K562 (cell line): ENCODE data around the gene SLC30A1. TPM values are rescaled to one million over a fixed set of nuclear protein-coding genes. Genes with fewer than 3 reads are reported as not detected.

Experiments used
- CTCF ChIP-seq, 3 experiments: IDR thresholded peaks in 2 of 3; conservative IDR thresholded peaks in 1 of 3; 2 replicates each; pipeline ENCODE4 v1.5.1; 2011 to 2012; ENCODE audit warnings: low read length in 3 of 3, mild to moderate bottlenecking in 3 of 3, control low read depth in 2 of 3, improper control_type of control experiment in 1 of 3, inconsistent platforms in 1 of 3, low read depth in 1 of 3, mixed read lengths in 1 of 3, moderate library complexity in 1 of 3; ENCODE audit not compliant: insufficient read depth in 2 of 3
- LARP7 ChIP-seq: fragments of 450-650 bp; IDR thresholded peaks from 2 replicates; pipeline ENCODE4 v1.6.1; 2016
- NRF1 ChIP-seq, 2 experiments: fragments of 450-650 bp; IDR thresholded peaks in 1 of 2; conservative IDR thresholded peaks in 1 of 2; 2 replicates each; pipeline ENCODE4 v1.6.1; 2014; ENCODE audit warnings: mild to moderate bottlenecking in 2 of 2
- STAT5B ChIP-seq: fragments of 250-450 bp; sonication (Bioruptor Pico); IDR thresholded peaks from 2 replicates; pipeline ENCODE4 v1.8.0; 2021; ENCODE audit warnings: mild to moderate bottlenecking, inconsistent platforms
- ZBTB40 ChIP-seq, 2 experiments: fragments of 450-650 bp in 1 of 2; sonication (generic) in 1 of 2; formaldehyde crosslinking in 1 of 2; IDR thresholded peaks; 2 replicates each; pipeline versions ENCODE4 v1.7.1 to v1.9.0; 2016 to 2022; ENCODE audit warnings: inconsistent platforms in 1 of 2, mild to moderate bottlenecking in 1 of 2, missing genetic modification reagents in 1 of 2
- ZNF384 ChIP-seq: IDR thresholded peaks from 2 replicates; pipeline ENCODE4 v1.6.1; 2012; ENCODE audit warnings: low read depth, low read length, improper control_type of control experiment
- ZNF561 ChIP-seq: fragments of 450-650 bp; formaldehyde crosslinking; conservative IDR thresholded peaks from 2 replicates; pipeline ENCODE4 v1.4.0; 2020; ENCODE audit warnings: mild to moderate bottlenecking, moderate library complexity
- polyA plus RNA-seq, 8 experiments: library from polyadenylated mRNA; depleted of rRNA in 4 of 8; stranded (reverse) in 5 of 8; unstranded in 3 of 8; fragments of >200 nt; fragmentation: Nextera tagmentation in 2 of 8; fragmentation: Illumina TruSeq in 1 of 8; extraction: Ambion mirVana in 2 of 8; extraction: Trizol in 1 of 8; gene quantifications; 2 replicates each; pipeline versions ENCODE4 v1.2.1 to v1.2.3, GENCODE V29; 2011 to 2014; ENCODE audit warnings: inconsistent platforms in 1 of 8, missing spikeins in 1 of 8
- total RNA-seq, 7 experiments: library from RNA; depleted of rRNA in 6 of 7; stranded (reverse); fragments of >200 nt in 6 of 7; fragmentation: Illumina TruSeq in 2 of 7; extraction: Trizol in 2 of 7; gene quantifications; 2 replicates each; pipeline versions ENCODE4 v1.2.1 to v1.2.3, GENCODE V29; 2011 to 2021; ENCODE audit warnings: low replicate concordance in 1 of 7
- TF ChIP-seq, protein P1 (sequence below): IDR thresholded peaks from 3 replicates; pipeline ENCODE4 v1.6.1; 2011; ENCODE audit warnings: borderline replicate concordance, mild to moderate bottlenecking; ENCODE audit not compliant: insufficient read length, insufficient read depth
- TF ChIP-seq, protein P2 (sequence below), 3 experiments: fragments of 200-800 bp in 1 of 3; fragments of 250-450 bp in 1 of 3; fragments of 450-650 bp in 1 of 3; sonication (Bioruptor Pico) in 1 of 3; sonication (Bioruptor generic) in 1 of 3; formaldehyde crosslinking in 1 of 3; IDR thresholded peaks; 2 replicates each; pipeline versions ENCODE4 v1.6.1 to v1.8.0; 2016 to 2022; ENCODE audit warnings: mild to moderate bottlenecking in 2 of 3, missing genetic modification characterization in 2 of 3, missing compliant biosample characterization in 1 of 3, moderate library complexity in 1 of 3

Gene SLC30A1
- total and polyA plus RNA-seq, 9 of the 15 experiments (the other 6 are each of a cell fraction or from before 2014, with no cell fraction given), result 4.1 to 14.4 (median 6.6) TPM

GRCh38 chr1:211541720-211542477 is 37.1 kb downstream of the SLC30A1 start (continued):
- TF ChIP-seq ZBTB40 (IDR thresholded peaks at IDR 0.05) (no peak), ZBTB40 (CRISPR knock-in tag; IDR thresholded peaks at IDR 0.05) (no peak), LARP7 (no peak), CTCF (IDR thresholded peaks at IDR 0.05 in 2 of 3, conservative IDR thresholded peaks at IDR 0.05 in 1 of 3; ENCODE audit: insufficient read depth in 2 of 3, low read depth in 1 of 3, low read length in 3 of 3) (no peak), ZNF384 (no peak), ZNF561 (no peak), STAT5B (CRISPR knock-in tag) (no peak), NRF1 (conservative IDR thresholded peaks at IDR 0.05 in 1 of 2, IDR thresholded peaks at IDR 0.05 in 1 of 2) (no peak)
- TF ChIP-seq, protein P1, sequence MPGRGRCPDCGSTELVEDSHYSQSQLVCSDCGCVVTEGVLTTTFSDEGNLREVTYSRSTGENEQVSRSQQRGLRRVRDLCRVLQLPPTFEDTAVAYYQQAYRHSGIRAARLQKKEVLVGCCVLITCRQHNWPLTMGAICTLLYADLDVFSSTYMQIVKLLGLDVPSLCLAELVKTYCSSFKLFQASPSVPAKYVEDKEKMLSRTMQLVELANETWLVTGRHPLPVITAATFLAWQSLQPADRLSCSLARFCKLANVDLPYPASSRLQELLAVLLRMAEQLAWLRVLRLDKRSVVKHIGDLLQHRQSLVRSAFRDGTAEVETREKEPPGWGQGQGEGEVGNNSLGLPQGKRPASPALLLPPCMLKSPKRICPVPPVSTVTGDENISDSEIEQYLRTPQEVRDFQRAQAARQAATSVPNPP, result no peak
- TF ChIP-seq, protein P2, sequence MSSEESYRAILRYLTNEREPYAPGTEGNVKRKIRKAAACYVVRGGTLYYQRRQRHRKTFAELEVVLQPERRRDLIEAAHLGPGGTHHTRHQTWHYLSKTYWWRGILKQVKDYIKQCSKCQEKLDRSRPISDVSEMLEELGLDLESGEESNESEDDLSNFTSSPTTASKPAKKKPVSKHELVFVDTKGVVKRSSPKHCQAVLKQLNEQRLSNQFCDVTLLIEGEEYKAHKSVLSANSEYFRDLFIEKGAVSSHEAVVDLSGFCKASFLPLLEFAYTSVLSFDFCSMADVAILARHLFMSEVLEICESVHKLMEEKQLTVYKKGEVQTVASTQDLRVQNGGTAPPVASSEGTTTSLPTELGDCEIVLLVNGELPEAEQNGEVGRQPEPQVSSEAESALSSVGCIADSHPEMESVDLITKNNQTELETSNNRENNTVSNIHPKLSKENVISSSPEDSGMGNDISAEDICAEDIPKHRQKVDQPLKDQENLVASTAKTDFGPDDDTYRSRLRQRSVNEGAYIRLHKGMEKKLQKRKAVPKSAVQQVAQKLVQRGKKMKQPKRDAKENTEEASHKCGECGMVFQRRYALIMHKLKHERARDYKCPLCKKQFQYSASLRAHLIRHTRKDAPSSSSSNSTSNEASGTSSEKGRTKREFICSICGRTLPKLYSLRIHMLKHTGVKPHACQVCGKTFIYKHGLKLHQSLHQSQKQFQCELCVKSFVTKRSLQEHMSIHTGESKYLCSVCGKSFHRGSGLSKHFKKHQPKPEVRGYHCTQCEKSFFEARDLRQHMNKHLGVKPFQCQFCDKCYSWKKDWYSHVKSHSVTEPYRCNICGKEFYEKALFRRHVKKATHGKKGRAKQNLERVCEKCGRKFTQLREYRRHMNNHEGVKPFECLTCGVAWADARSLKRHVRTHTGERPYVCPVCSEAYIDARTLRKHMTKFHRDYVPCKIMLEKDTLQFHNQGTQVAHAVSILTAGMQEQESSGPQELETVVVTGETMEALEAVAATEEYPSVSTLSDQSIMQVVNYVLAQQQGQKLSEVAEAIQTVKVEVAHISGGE (CRISPR knock-in tag; IDR thresholded peaks at IDR 0.05), result no peak
- TF ChIP-seq, all 486 proteins: peak for 0
